ENCODE measurements around the gene SPDYE3.
"Not testable (repeated sequence)": the region's sequence is repeated elsewhere in the genome, so short reads cannot be mapped to it uniquely, and the experiment has no call there.

- not testable (repeated sequence) for TF ChIP-seq POLR2A, CTCF (IDR thresholded peaks at IDR 0.05)
Observed at GRCh38 chr7:100324194-100324593, 16.7 kb downstream of the SPDYE3 start.
